A549 (cell line): Measurements from ENCODE around the gene NFIA. TPM values are rescaled to one million over a fixed set of nuclear protein-coding genes. Genes with fewer than 3 reads are reported as not detected.

ENCODE experiments used
- ATAC-seq, 2 experiments: fragments of 200-7000 bp in 1 of 2; fragments of >200 bp in 1 of 2; cut with Nextera tagmentation in 1 of 2; cut with Tn5 transposase in 1 of 2; 3 replicates each; pipeline versions ENCODE4 v1.8.0 to v1.9.1; 2018 to 2020; ENCODE audit warnings: mild to moderate bottlenecking in 1 of 2, moderate library complexity in 1 of 2
- CTCF ChIA-PET: fragments of 300-600 bp; sonication (Branson Sonifier 250); formaldehyde crosslinking; extraction: SDS; loops from one replicate; lab custom pipeline; 2021; ENCODE audit warnings: antibody characterized with exemption, inconsistent platforms; lab: Yijun Ruan, JAX
- POLR2A ChIA-PET: fragments of 350-600 bp; formaldehyde crosslinking; extraction: SDS; loops from one replicate; lab custom pipeline; 2021; ENCODE audit warnings: antibody characterized with exemption, inconsistent platforms; lab: Yijun Ruan, JAX
- DNase-seq, 2 experiments: peaks; one replicate each; pipeline versions ENCODE4 v3.0.0 to v3.0.0-alpha.2; 2011 to 2016; ENCODE audit warnings: low read depth in 1 of 2, low spot score in 1 of 2
- FAIRE-seq: peaks from 2 replicates; lab custom pipeline; 2011; peaks lifted over from hg19 to GRCh38; lab: Jason Lieb, UNC
- H3K27ac ChIP-seq, 2 experiments: fragments of >200 bp; sonication (Bioruptor Twin); formaldehyde crosslinking; 3 replicates each; pipeline ENCODE4 v1.5.1; 2016 to 2017
- H3K4me1 ChIP-seq: fragments of >200 bp; sonication (Bioruptor Twin); formaldehyde crosslinking; 3 replicates; pipeline ENCODE4 v1.6.1; 2016
- H3K4me2 ChIP-seq: fragments of >200 bp; sonication (Bioruptor Twin); formaldehyde crosslinking; 3 replicates; pipeline ENCODE4 v1.6.1; 2016
- H3K4me3 ChIP-seq: fragments of >200 bp; sonication (Bioruptor Twin); formaldehyde crosslinking; 3 replicates; pipeline ENCODE4 v1.5.1; 2016
- H3K9me3 ChIP-seq: fragments of >200 bp; sonication (Bioruptor Twin); formaldehyde crosslinking; 3 replicates; pipeline ENCODE4 v1.6.1; 2016
- ATOH8 ChIP-seq: fragments of 250-450 bp; sonication (Bioruptor Pico); IDR thresholded peaks from 2 replicates; pipeline ENCODE4 v1.5.0; 2020; ENCODE audit warnings: low read depth, mild to moderate bottlenecking, moderate library complexity
- CHD2 ChIP-seq: fragments of 150-350 bp; IDR thresholded peaks from 2 replicates; pipeline ENCODE4 v1.6.1; 2014; ENCODE audit warnings: low read length; ENCODE audit not compliant: partially characterized antibody
- CHD4 ChIP-seq: fragments of 200-600 bp; sonication (generic); IDR thresholded peaks from 2 replicates; pipeline ENCODE4 v1.6.1; 2016; ENCODE audit warnings: antibody characterized with exemption, mild to moderate bottlenecking, borderline replicate concordance
- ELK1 ChIP-seq: fragments of 150-350 bp; IDR thresholded peaks from 2 replicates; pipeline ENCODE4 v1.6.1; 2014; ENCODE audit warnings: low read depth, mild to moderate bottlenecking, low read length
- EP300 ChIP-seq, 2 experiments: fragments of >200 bp; sonication (Bioruptor Twin); formaldehyde crosslinking; IDR thresholded peaks; 2 replicates in 1 of 2; 3 replicates in 1 of 2; pipeline ENCODE4 v1.6.1; 2016 to 2017
- ESRRA ChIP-seq: fragments of 150-350 bp; IDR thresholded peaks from 2 replicates; pipeline ENCODE4 v1.6.1; 2014; ENCODE audit warnings: mild to moderate bottlenecking, low read length, borderline replicate concordance
- FOSB ChIP-seq: fragments of 250-450 bp; sonication (Bioruptor Pico); IDR thresholded peaks from 2 replicates; pipeline ENCODE4 v1.5.0; 2020; ENCODE audit warnings: mild to moderate bottlenecking, moderate library complexity
- HDAC2 ChIP-seq: fragments of 200-600 bp; sonication (generic); IDR thresholded peaks from 2 replicates; pipeline ENCODE4 v1.6.1; 2016
- HES2 ChIP-seq: fragments of >200 bp; sonication (Bioruptor Twin); formaldehyde crosslinking; IDR thresholded peaks from 2 replicates; pipeline ENCODE4 v1.6.1; 2016
- HEYL ChIP-seq: fragments of 250-450 bp; sonication (Bioruptor Pico); IDR thresholded peaks from 2 replicates; pipeline ENCODE4 v1.8.0; 2021; ENCODE audit warnings: mild to moderate bottlenecking, moderate library complexity
- KDM1A ChIP-seq: fragments of 200-600 bp; sonication (generic); IDR thresholded peaks from 2 replicates; pipeline ENCODE4 v1.6.1; 2016; ENCODE audit warnings: low read depth, mild to moderate bottlenecking
- MAZ ChIP-seq: fragments of 150-350 bp; IDR thresholded peaks from 2 replicates; pipeline ENCODE4 v1.6.1; 2014; ENCODE audit warnings: antibody characterized with exemption, low read depth, low read length, borderline replicate concordance
- MYC ChIP-seq: IDR thresholded peaks from 2 replicates; pipeline ENCODE4 v1.6.1; 2012; ENCODE audit warnings: mild to moderate bottlenecking, inconsistent platforms, low read length, improper control_type of control experiment, borderline replicate concordance
- NPAS2 ChIP-seq: fragments of 250-450 bp; sonication (Bioruptor Pico); IDR thresholded peaks from 2 replicates; pipeline ENCODE4 v1.8.0; 2022; ENCODE audit warnings: mild to moderate bottlenecking, moderate library complexity, borderline replicate concordance
- PBX3 ChIP-seq: IDR thresholded peaks from 2 replicates; pipeline ENCODE4 v1.6.1; 2012
- RCOR1 ChIP-seq: fragments of 150-350 bp; IDR thresholded peaks from 2 replicates; pipeline ENCODE4 v1.6.1; 2014; ENCODE audit warnings: antibody characterized with exemption, low read length, low read depth
- RNF2 ChIP-seq: fragments of 200-600 bp; sonication (generic); IDR thresholded peaks from 2 replicates; pipeline ENCODE4 v1.6.1; 2016; ENCODE audit warnings: low read depth, mild to moderate bottlenecking, antibody characterized with exemption, moderate library complexity, borderline replicate concordance
- SMC3 ChIP-seq: fragments of >200 bp; sonication (Bioruptor Twin); formaldehyde crosslinking; IDR thresholded peaks from 3 replicates; pipeline ENCODE4 v1.6.1; 2018; ENCODE audit warnings: inconsistent platforms
- SREBF2 ChIP-seq: fragments of 450-650 bp; IDR thresholded peaks from 2 replicates; pipeline ENCODE4 v1.6.1; 2014; ENCODE audit warnings: mild to moderate bottlenecking, moderate library complexity
- TP53 ChIP-seq: fragments of 250-450 bp; sonication (Bioruptor Pico); IDR thresholded peaks from 2 replicates; pipeline ENCODE4 v1.5.0; 2021; ENCODE audit warnings: mild to moderate bottlenecking, moderate library complexity
- WGBS: methylation state at CpG from one replicate; pipeline ENCODE4 v1.1.6; 2017; ENCODE audit errors: missing lambda C conversion rate; 5-methylcytosine and 5-hydroxymethylcytosine counted together
- polyA plus RNA-seq, 4 experiments: library from polyadenylated mRNA; depleted of rRNA in 3 of 4; stranded (reverse); fragments of >200 nt; fragmentation: RNase III in 1 of 4; extraction: RNeasy Plus Mini Kit Qiagen cat#74134 plus additional on column Dnase treatment in 1 of 4; gene quantifications; 2 replicates in 3 of 4; 3 replicates in 1 of 4; pipeline ENCODE4 v1.2.3, GENCODE V29; 2011 to 2017
- TF ChIP-seq, protein P1 (sequence below): fragments of 250-450 bp; sonication (Bioruptor Pico); IDR thresholded peaks from 2 replicates; pipeline ENCODE4 v1.5.0; 2021; ENCODE audit warnings: mild to moderate bottlenecking, moderate library complexity, borderline replicate concordance
- TF ChIP-seq, protein P2 (sequence below): fragments of 450-650 bp; IDR thresholded peaks from 2 replicates; pipeline ENCODE4 v1.6.1; 2014; ENCODE audit warnings: antibody characterized with exemption

Gene NFIA
- polyA plus RNA-seq, 2 of the 4 experiments (the other 2 are of a cell fraction) = 6.5 to 25.8 TPM

DNA sequence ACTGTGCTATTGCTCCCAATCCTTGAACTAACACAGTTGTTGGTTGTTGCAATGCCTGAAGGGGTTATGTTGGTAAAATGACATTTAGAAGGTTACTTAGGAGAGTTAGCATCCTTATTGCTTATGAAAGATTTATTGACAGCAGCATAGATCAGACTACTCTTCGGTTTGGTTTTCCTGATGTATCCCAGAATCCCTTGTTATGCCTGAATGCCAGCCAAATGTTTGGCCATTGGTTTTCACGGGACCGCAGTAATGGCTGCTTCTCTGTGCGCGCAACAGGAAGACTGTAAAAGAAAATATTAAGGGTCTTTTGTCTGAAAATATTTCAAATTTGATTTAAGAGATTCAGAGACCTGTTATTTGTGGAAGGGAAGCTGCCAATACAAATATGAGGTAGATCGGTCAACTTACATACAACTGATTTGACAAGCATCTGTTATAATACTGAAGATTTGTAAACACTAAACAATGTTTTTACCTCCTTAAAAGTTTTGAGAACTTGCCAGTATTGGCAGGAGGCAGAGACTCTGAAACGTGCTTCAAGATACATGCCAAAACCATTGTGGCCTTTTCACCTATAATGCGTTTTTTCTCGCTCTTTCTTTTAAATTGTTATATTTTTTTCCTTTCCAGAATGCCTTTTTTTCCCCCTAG lies 8.3 kb downstream of the NFIA start:
- H3K4me1 ChIP-seq = peaks cover 52% of the 10 kb centered on the region
- TF ChIP-seq FOSB (no peak), CHD2 (no peak), CHD4 (no peak), RNF2 (no peak)
- H3K4me3 ChIP-seq = no peak overlapping the region
- no peak for FAIRE-seq
- CTCF ChIA-PET = no interaction called here
- no peaks in the 10 kb centered on the region for H3K9me3 ChIP-seq
- DNase-seq = no peak
- POLR2A ChIA-PET = no interaction called here
- no peak overlapping the region for H3K4me2 ChIP-seq
- H3K27ac ChIP-seq = no peak overlapping the region
- ATAC-seq = no peak
- 89% methylated on average over 9 of the region's 9 CpGs for WGBS

- no peak for TF ChIP-seq EP300 (IDR thresholded peaks at IDR 0.05)
- no peak for TF ChIP-seq MAZ
- TF ChIP-seq SMC3 = no peak
- TF ChIP-seq, all 56 proteins: peak for 0
- no peak for DNase-seq
- ATAC-seq = no peak
- H3K9me3 ChIP-seq = no peaks in the 10 kb centered on the region
- no peak overlapping the region for H3K4me2 ChIP-seq
- ChIA-PET POLR2A (no interaction called here), CTCF (interaction anchor here (1.2 kb wide), 1 partner anchor 32 kb away, joined by 3 read pairs; no protein-coding TSS in a partner anchor)
- peaks cover 44% of the 10 kb centered on the region for H3K4me1 ChIP-seq
- H3K27ac ChIP-seq = no peak overlapping the region
- no peak overlapping the region for H3K4me3 ChIP-seq
- no peak for FAIRE-seq
- 78% methylated on average over 3 of the region's 3 CpGs for WGBS
Measured at GRCh38 chr1:61091455-61091854, 9.1 kb downstream of the NFIA start.

DNA sequence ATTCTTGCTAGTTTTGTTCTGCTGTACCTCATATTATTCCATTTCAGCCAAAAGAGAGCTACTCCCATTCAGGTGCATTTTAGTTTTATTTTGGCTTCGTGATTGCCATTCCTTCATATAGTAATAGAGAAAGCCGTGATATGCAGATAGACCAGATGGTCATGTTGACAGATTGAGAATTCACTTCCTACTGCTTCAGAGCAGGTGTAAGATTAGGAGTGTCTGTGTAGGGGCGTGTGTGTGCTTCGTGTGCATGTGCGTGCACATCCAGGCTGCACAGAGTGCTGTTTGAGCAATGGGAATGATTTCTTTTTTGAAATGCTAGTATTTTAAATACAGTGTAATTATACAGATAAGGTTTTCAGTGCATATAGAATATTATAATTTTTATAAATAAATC lies 10.3 kb downstream of the NFIA start:
- Histone ChIP-seq H3K4me3 (no peak overlapping the region), H3K4me2 (no peak overlapping the region), H3K4me1 (peaks cover 41% of the 10 kb centered on the region), H3K9me3 (no peaks in the 10 kb centered on the region), H3K27ac (no peak overlapping the region)
- ChIA-PET POLR2A (no interaction called here), CTCF (no interaction called here)
- WGBS = 86% methylated on average over 5 of the region's 5 CpGs
- TF ChIP-seq TP53 (CRISPR knock-in tag) = no peak
- TF ChIP-seq ELK1 = no peak
- TF ChIP-seq, protein P1, sequence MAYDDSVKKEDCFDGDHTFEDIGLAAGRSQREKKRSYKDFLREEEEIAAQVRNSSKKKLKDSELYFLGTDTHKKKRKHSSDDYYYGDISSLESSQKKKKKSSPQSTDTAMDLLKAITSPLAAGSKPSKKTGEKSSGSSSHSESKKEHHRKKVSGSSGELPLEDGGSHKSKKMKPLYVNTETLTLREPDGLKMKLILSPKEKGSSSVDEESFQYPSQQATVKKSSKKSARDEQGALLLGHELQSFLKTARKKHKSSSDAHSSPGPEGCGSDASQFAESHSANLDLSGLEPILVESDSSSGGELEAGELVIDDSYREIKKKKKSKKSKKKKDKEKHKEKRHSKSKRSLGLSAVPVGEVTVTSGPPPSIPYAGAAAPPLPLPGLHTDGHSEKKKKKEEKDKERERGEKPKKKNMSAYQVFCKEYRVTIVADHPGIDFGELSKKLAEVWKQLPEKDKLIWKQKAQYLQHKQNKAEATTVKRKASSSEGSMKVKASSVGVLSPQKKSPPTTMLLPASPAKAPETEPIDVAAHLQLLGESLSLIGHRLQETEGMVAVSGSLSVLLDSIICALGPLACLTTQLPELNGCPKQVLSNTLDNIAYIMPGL (CRISPR knock-in tag) = no peak
- no peak for FAIRE-seq
- DNase-seq = no peak
- ATAC-seq = no peak

DNA sequence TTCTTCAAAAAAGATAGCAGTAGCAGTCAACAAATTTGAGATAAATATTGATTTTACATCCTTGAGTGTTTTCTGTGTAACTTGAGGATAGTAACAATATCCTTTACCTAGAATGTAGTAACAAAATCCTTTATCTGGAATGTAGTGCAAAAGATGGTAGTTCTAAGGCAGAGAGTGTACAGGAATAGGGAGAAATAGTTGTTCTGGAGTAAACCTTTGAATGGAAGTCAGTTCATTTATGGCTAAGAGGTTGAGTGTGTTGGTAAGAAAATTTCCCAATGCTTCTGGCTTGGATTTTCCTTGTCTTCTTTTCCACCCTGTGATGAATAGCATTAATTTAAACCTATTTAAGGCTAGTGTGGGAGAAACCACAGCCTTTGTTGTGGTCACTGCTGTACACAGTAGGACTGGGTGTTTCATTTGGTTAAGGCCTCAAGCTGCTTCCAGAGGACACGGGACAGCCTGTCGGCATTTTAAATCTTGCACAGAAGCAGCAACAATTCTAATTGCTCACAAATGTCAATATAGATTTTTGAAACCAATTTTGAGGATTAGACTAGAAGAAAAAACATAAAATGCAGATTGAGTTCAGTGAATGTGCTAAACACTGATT lies 11.3 kb downstream of the NFIA start:
- WGBS = 75% methylated on average over 2 of the region's 2 CpGs
- Histone ChIP-seq H3K4me1 (peaks cover 43% of the 10 kb centered on the region), H3K4me2 (no peak overlapping the region), H3K9me3 (no peaks in the 10 kb centered on the region), H3K4me3 (no peak overlapping the region), H3K27ac (no peak overlapping the region)
- ATAC-seq (no peak), FAIRE-seq (no peak), DNase-seq (no peak)
- POLR2A ChIA-PET = no interaction called here
- CTCF ChIA-PET = interaction anchor here (1.2 kb wide), 1 partner anchor 16 kb away, joined by 3 read pairs; no protein-coding TSS in a partner anchor
- no peak for TF ChIP-seq MYC
- TF ChIP-seq ESRRA = no peak
- TF ChIP-seq PBX3 = no peak
- TF ChIP-seq RCOR1 = no peak
- TF ChIP-seq KDM1A = no peak
- no peak for TF ChIP-seq TP53 (CRISPR knock-in tag)
- TF ChIP-seq, protein P2, sequence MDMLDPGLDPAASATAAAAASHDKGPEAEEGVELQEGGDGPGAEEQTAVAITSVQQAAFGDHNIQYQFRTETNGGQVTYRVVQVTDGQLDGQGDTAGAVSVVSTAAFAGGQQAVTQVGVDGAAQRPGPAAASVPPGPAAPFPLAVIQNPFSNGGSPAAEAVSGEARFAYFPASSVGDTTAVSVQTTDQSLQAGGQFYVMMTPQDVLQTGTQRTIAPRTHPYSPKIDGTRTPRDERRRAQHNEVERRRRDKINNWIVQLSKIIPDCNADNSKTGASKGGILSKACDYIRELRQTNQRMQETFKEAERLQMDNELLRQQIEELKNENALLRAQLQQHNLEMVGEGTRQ = no peak
- no peak for TF ChIP-seq HDAC2
- no peak for TF ChIP-seq HES2
- no peak for TF ChIP-seq SREBF2
- no peak for TF ChIP-seq ELK1
- no peak for TF ChIP-seq HEYL (CRISPR knock-in tag)
- TF ChIP-seq ATOH8 (CRISPR knock-in tag) = no peak
- TF ChIP-seq NPAS2 (CRISPR knock-in tag) = no peak
